ACC112 (cell line): ENCODE results near the gene CADM2.
"Not testable (repeated sequence)": the region's sequence is repeated elsewhere in the genome, so short reads cannot be mapped to it uniquely, and the experiment has no call there.

Experiments
- H2AFZ ChIP-seq: fragments of 200-600 bp; sonication (generic); one replicate; pipeline ENCODE4 v1.6.0; 2017; ENCODE audit warnings: antibody characterized with exemption, low read length; ENCODE audit not compliant: unreplicated experiment
- H3K27ac ChIP-seq: fragments of 200-600 bp; sonication (generic); 2 replicates; pipeline ENCODE4 v1.5.1; 2014; ENCODE audit warnings: low read depth, mild to moderate bottlenecking, antibody characterized with exemption, low read length, moderate library complexity
- H3K27me3 ChIP-seq: fragments of 200-600 bp; sonication (generic); 2 replicates; pipeline ENCODE4 v1.6.1; 2014; ENCODE audit warnings: mild to moderate bottlenecking, antibody characterized with exemption, low read length, moderate library complexity, mixed read lengths; ENCODE audit not compliant: insufficient read depth
- H3K36me3 ChIP-seq: fragments of 200-600 bp; sonication (generic); 2 replicates; pipeline ENCODE4 v1.6.1; 2016; ENCODE audit warnings: mild to moderate bottlenecking, antibody characterized with exemption, low read length, moderate library complexity, mixed read lengths; ENCODE audit not compliant: insufficient read depth
- H3K4me1 ChIP-seq: fragments of 200-600 bp; sonication (generic); one replicate; pipeline ENCODE4 v1.6.1; 2016; ENCODE audit warnings: low read length, mixed read lengths; ENCODE audit not compliant: insufficient read depth, unreplicated experiment, control insufficient read depth
- H3K4me3 ChIP-seq: fragments of 200-600 bp; sonication (generic); 2 replicates; pipeline ENCODE4 v1.5.1; 2014; ENCODE audit warnings: mild to moderate bottlenecking, low read depth, low read length
- H3K79me2 ChIP-seq: fragments of 200-600 bp; sonication (generic); one replicate; pipeline ENCODE4 v1.6.0; 2016; ENCODE audit warnings: low read length; ENCODE audit not compliant: control insufficient read depth, unreplicated experiment, insufficient read depth

CADM2 gene

DNA sequence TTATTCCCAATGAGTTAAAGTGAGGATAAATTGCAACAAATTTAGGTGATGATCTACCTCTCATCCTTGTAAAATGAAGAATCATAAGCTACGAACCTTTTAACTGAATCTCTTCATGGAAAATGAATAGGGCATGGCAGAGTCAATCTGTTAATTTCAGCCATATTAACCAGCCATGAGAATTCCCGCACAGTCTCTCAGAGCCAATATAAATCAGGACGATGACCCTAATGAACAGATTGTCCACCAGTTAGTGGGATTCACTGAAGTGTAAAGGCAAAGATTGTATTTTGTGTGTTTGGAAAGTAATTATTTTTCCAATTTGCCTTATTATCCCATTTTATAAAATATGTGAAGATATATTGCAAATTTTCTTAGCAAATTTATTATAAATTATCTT lies 183.8 kb downstream of the CADM2 start:
- no peaks in the 10 kb centered on the region for H3K36me3 ChIP-seq
- no peak overlapping the region for H2AFZ ChIP-seq
- H3K27ac ChIP-seq, result no peak overlapping the region
- H3K4me1 ChIP-seq, result no peaks in the 10 kb centered on the region
- H3K27me3 ChIP-seq, result no peaks in the 10 kb centered on the region
- H3K4me3 ChIP-seq, result no peak overlapping the region
- no peaks in the 10 kb centered on the region for H3K79me2 ChIP-seq

DNA sequence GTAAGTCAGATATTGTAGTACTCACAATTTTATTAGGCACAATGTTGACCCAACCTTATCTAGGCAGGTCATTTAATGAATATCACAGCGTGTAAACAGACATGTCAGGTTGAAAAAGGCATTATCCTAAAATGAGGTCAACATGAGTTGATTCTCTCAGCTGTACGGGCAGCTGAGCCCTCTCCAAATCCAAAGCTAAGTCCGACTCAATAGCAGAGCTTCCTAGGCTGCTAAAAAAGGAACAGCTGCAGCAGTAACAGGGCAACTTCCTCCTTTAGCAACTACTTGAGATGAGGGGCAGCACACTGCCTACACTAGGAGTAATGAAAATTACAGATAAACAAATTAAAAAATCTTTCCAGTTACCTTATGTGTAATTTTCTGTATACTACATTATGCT lies 189.2 kb downstream of the CADM2 start:
- H2AFZ ChIP-seq, result no peak overlapping the region
- H3K27me3 ChIP-seq, result no peaks in the 10 kb centered on the region
- no peak overlapping the region for H3K27ac ChIP-seq
- H3K4me3 ChIP-seq, result no peak overlapping the region
- H3K4me1 ChIP-seq, result no peaks in the 10 kb centered on the region
- H3K36me3 ChIP-seq, result no peaks in the 10 kb centered on the region
- H3K79me2 ChIP-seq, result no peaks in the 10 kb centered on the region

DNA sequence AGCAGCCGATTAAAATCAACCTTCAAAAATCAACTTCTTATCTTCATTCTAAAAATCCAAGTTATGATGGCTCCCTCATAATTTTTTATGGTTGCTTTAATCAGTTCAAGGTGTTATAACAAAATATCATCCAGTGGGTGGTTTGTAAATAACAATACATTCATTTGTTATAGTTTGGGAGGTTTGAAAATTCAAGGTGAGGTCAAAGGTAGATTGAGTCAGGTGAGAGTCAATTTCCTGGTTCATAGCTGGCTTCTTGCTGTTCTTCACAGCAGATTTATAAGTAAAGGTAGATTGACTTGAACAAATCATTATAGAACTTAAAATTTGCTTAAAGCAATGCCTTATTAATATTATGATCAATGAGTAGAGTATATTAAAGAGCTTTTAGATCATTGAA lies 192.8 kb downstream of the CADM2 start:
- H3K4me3 ChIP-seq, result no peak overlapping the region
- H3K27ac ChIP-seq, result no peak overlapping the region
- H2AFZ ChIP-seq, result no peak overlapping the region
- no peaks in the 10 kb centered on the region for H3K79me2 ChIP-seq
- H3K27me3 ChIP-seq, result no peaks in the 10 kb centered on the region
- H3K4me1 ChIP-seq, result no peaks in the 10 kb centered on the region
- no peaks in the 10 kb centered on the region for H3K36me3 ChIP-seq

DNA sequence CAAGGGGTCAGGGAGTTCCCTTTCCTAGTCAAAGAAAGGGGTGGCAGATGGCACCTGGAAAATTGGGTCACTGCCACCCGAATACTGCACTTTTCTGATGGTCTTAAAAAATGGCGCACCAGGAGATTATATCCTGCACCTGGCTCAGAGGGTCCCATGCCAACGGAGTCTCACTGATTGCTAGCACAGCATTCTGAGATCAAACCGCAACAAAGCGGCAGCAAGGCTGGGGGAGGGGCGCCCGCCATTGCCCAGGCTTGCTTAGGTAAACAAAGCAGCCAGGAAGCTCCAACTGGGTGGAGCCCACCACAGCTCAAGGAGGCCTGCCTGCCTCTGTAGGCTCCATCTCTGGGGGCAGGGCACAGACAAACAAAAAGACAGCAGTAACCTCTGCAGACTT lies 194.5 kb downstream of the CADM2 start:
- H3K79me2 ChIP-seq, H3K36me3 ChIP-seq, H3K4me1 ChIP-seq, H2AFZ ChIP-seq, H3K27me3 ChIP-seq, H3K27ac ChIP-seq, H3K4me3 ChIP-seq: not testable (repeated sequence)

DNA sequence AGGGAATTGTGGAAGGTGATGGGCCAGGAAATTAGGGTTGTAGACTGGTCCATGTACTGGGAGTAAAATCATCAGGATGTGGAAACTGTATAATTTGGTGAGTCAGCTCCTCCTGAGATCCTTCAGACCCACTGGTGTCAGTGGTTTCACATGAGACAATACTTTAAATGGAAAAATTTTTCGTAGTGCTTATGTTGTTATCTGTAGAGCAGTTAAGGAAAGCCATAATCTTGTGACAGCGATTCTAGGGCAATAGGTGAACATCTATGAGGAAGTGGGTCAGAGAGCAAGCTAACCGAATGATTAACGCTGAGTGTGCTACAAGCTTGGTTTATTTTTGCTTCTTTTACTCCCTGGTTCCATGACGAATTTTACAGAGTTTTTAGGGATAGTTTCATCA lies 200.6 kb downstream of the CADM2 start:
- Histone ChIP-seq H3K27ac (no peak overlapping the region), H3K4me1 (no peaks in the 10 kb centered on the region), H2AFZ (no peak overlapping the region), H3K4me3 (no peak overlapping the region), H3K27me3 (no peaks in the 10 kb centered on the region), H3K79me2 (no peaks in the 10 kb centered on the region), H3K36me3 (no peaks in the 10 kb centered on the region)

DNA sequence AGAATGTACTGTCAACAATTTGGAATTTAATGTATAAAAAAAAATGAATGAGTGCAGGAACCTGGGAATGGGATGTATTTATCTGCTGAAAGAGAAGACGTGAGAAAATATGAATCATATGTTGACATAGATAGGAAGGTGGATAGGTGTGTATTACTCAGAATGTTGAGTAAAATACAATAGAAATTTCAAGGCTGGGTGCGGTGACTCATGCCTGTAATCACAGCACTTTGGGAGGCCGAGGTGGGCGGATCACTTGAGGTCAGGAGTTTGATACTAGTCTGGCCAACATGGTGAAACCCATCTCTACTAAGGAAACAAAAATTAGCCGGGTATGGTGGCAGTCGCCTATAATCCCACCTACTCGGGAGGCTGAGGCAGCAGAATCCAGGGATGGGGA lies 202.8 kb downstream of the CADM2 start:
- H3K27ac ChIP-seq, result no peak overlapping the region
- H2AFZ ChIP-seq, result no peak overlapping the region
- H3K79me2 ChIP-seq, result no peaks in the 10 kb centered on the region
- no peak overlapping the region for H3K4me3 ChIP-seq
- H3K27me3 ChIP-seq, result no peaks in the 10 kb centered on the region
- no peaks in the 10 kb centered on the region for H3K4me1 ChIP-seq
- no peaks in the 10 kb centered on the region for H3K36me3 ChIP-seq

DNA sequence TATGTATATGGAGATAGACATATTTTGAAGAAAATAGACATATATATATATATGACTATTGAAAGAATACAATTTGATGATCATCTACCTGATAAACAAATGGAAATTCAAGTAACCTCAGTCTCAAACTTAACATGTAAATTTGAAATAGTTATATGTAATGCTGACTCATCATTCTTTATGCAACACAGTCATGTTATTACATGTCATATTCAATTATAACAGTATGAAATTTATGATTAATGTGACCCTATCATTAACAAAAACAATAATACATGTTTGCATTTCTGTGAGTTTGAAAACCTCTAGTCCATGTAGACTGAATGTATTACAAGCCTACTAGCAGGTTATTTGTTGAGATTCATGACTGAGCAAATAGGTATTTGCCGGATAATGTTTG lies 204.1 kb downstream of the CADM2 start:
- Histone ChIP-seq H3K27ac (no peak overlapping the region), H3K4me3 (no peak overlapping the region), H3K79me2 (no peaks in the 10 kb centered on the region), H2AFZ (no peak overlapping the region), H3K4me1 (no peaks in the 10 kb centered on the region), H3K36me3 (no peaks in the 10 kb centered on the region), H3K27me3 (no peaks in the 10 kb centered on the region)

DNA sequence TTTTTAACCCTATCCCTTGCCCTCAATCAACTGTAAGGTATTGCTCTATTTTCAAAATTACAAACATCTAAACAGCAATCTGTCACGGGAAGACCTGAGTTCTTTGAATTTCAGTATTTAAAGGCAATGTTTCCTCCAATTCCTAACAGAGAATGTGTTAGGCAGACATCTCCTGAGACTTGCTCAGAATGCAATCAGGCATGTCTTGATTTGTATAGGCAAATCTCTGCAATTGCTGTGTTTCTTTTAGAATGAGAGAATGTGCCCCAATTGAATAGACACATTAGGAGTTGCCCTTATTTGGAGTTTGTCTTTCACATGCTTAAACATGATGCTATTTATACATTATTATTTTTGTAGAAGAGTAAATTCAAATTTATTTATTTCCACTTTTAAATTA lies 205.6 kb downstream of the CADM2 start:
- H3K79me2 ChIP-seq, result no peaks in the 10 kb centered on the region
- no peaks in the 10 kb centered on the region for H3K4me1 ChIP-seq
- no peaks in the 10 kb centered on the region for H3K27me3 ChIP-seq
- H3K27ac ChIP-seq, result no peak overlapping the region
- no peak overlapping the region for H2AFZ ChIP-seq
- H3K4me3 ChIP-seq, result no peak overlapping the region
- no peaks in the 10 kb centered on the region for H3K36me3 ChIP-seq

DNA sequence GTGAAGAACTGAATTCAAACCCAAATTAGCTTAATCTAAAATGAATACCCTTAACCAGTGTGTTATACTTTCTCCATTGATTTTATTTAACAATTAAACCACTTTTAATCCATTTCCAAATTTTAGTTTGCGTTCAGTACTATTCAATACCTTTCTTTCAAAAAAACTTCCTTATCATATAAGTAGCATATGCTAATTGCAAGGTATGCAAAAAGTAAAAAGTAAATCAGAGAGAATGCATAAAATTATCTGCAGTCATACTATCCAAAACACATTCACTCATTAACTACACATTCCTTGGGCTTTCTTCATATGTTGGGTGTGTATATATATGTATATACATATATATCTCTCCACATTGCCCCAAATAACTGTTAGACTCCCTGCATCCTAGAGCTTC lies 208.8 kb downstream of the CADM2 start:
- Histone ChIP-seq H3K36me3 (no peaks in the 10 kb centered on the region), H3K4me3 (no peak overlapping the region), H2AFZ (no peak overlapping the region), H3K79me2 (no peaks in the 10 kb centered on the region), H3K4me1 (no peaks in the 10 kb centered on the region), H3K27me3 (no peaks in the 10 kb centered on the region), H3K27ac (no peak overlapping the region)

DNA sequence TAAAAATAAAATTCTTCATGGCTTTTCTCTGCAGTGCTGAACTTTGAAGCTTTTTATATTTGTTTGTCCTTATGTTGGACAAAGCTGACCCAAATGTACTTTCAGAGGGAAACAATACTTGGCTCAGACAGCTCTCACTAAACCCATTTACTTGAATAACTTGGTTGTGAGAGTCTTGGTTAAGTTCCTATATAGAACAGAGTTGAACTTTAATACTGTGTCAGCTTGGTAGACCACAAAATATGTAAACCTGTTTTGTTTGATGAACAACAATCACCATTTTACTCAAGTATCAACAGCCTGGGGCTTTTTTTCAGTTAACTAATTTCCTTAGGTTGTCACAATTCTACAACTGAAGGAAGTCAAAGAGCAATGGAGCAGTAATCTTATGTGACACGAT lies 211.9 kb downstream of the CADM2 start:
- Histone ChIP-seq H3K27ac (no peak overlapping the region), H3K4me3 (no peak overlapping the region), H3K79me2 (no peaks in the 10 kb centered on the region), H3K4me1 (no peaks in the 10 kb centered on the region), H3K27me3 (no peaks in the 10 kb centered on the region), H3K36me3 (no peaks in the 10 kb centered on the region), H2AFZ (no peak overlapping the region)

DNA sequence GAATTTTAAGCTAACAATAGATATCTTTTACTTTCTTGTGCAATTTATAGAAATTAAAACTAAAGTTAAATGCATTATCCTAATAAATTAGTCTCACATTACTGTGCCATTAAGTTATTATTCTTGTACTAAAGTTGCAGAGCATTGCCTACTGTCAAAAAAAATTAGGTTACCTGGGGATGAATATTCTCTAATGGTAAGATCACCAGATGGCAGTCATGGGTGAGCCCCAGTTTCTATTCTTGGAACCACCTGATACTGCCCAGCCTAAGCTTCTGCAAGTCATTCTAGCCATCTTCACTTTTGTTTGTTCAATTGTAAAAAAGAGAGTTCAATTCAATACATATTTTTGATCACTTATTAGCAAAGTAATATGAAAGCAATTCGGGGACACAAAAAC lies 213.2 kb downstream of the CADM2 start:
- Histone ChIP-seq H3K4me3 (no peak overlapping the region), H3K27me3 (no peaks in the 10 kb centered on the region), H3K36me3 (no peaks in the 10 kb centered on the region), H3K79me2 (no peaks in the 10 kb centered on the region), H2AFZ (no peak overlapping the region), H3K27ac (no peak overlapping the region), H3K4me1 (no peaks in the 10 kb centered on the region)

DNA sequence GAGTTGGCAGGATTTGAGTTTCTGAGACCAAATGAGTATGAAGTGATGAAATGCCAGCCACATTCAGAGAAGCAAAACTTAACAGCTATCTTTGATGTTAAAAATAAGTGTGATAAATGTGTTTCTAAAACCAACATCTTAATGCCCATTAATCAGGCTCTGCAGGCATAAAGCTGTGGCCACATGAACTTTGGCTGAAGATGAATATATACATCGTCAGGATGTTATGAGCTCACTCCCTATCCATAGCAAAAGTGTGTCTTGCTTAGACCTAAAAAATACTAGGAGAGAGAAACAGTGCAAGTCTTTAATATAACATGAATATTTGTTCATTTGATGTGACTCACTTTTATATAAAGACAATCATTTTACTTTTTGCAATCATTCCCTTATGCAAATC lies 218.0 kb downstream of the CADM2 start:
- Histone ChIP-seq H3K79me2 (no peaks in the 10 kb centered on the region), H3K4me3 (no peak overlapping the region), H3K36me3 (no peaks in the 10 kb centered on the region), H3K4me1 (no peaks in the 10 kb centered on the region), H3K27ac (no peak overlapping the region), H3K27me3 (no peaks in the 10 kb centered on the region), H2AFZ (no peak overlapping the region)
